Progenitor cell of endocrine pancreas (in vitro differentiated cells): Measurements from ENCODE around the gene CLPSL1. TPM values are rescaled to one million over a fixed set of nuclear protein-coding genes. Genes with fewer than 3 reads are reported as not detected.

Experiments
- DNase-seq: peaks from one replicate; pipeline ENCODE4 v3.0.0; 2021; ENCODE audit warnings: low spot score; ENCODE audit not compliant: unreplicated experiment
- H3K27ac Mint-ChIP-seq: 2 replicates; pipeline ENCODE4 v1.8.0; 2021; ENCODE audit warnings: mild to moderate bottlenecking, moderate library complexity, mixed read lengths
- H3K27me3 Mint-ChIP-seq: 2 replicates; pipeline ENCODE4 v1.8.0; 2021; ENCODE audit warnings: mixed read lengths
- H3K36me3 Mint-ChIP-seq: 2 replicates; pipeline ENCODE4 v1.8.0; 2022; ENCODE audit warnings: mixed read lengths; ENCODE audit not compliant: insufficient read depth
- H3K4me1 Mint-ChIP-seq: 2 replicates; pipeline ENCODE4 v1.8.0; 2021; ENCODE audit warnings: low read depth, mixed read lengths
- H3K4me3 Mint-ChIP-seq: 2 replicates; pipeline ENCODE4 v1.8.0; 2021; ENCODE audit warnings: low read depth, mild to moderate bottlenecking, moderate library complexity, mixed read lengths
- H3K9me3 Mint-ChIP-seq: 2 replicates; pipeline ENCODE4 v1.8.0; 2021; ENCODE audit warnings: low read depth, mixed read lengths
- CTCF ChIP-seq: fragments of 200-600 bp; sonication (generic); IDR thresholded peaks from one replicate; pipeline ENCODE4 v1.5.0; 2021; ENCODE audit warnings: antibody characterized with exemption, mild to moderate bottlenecking; ENCODE audit not compliant: unreplicated experiment
- total RNA-seq: library from RNA; stranded (reverse); gene quantifications from 2 replicates; pipeline ENCODE4 v1.2.1, GENCODE V29; 2021

CLPSL1 gene
- total RNA-seq, 1 donor from 2014 or later, result not detected

- no peak for TF ChIP-seq CTCF
- DNase-seq, result no peak
- Mint-ChIP-seq H3K9me3 (no peaks in the 10 kb centered on the region), H3K36me3 (no peaks in the 10 kb centered on the region), H3K4me1 (peaks cover 5% of the 10 kb centered on the region), H3K27ac (no peak overlapping the region), H3K27me3 (peaks cover 28% of the 10 kb centered on the region), H3K4me3 (no peak overlapping the region)
Measured at GRCh38 chr6:35784200-35784599, 3.4 kb downstream of the CLPSL1 start.

- no peak overlapping the region for H3K4me3 Mint-ChIP-seq
- TF ChIP-seq CTCF, result no peak
- no peak overlapping the region for H3K27ac Mint-ChIP-seq
- H3K9me3 Mint-ChIP-seq, result no peaks in the 10 kb centered on the region
- peaks cover 5% of the 10 kb centered on the region for H3K4me1 Mint-ChIP-seq
- DNase-seq, result no peak
- H3K36me3 Mint-ChIP-seq, result no peaks in the 10 kb centered on the region
- H3K27me3 Mint-ChIP-seq, result peaks cover 27% of the 10 kb centered on the region
Measured at GRCh38 chr6:35786272-35786671, 5.5 kb downstream of the CLPSL1 start.

GRCh38 chr6:35786810-35787209, 6.0 kb downstream of the CLPSL1 start:
- no peaks in the 10 kb centered on the region for H3K9me3 Mint-ChIP-seq
- no peak for TF ChIP-seq CTCF
- H3K4me3 Mint-ChIP-seq, result no peak overlapping the region
- no peak overlapping the region for H3K27ac Mint-ChIP-seq
- H3K4me1 Mint-ChIP-seq, result peaks cover 5% of the 10 kb centered on the region
- peaks cover 27% of the 10 kb centered on the region for H3K27me3 Mint-ChIP-seq
- no peak for DNase-seq
- no peaks in the 10 kb centered on the region for H3K36me3 Mint-ChIP-seq

- H3K9me3 Mint-ChIP-seq, result no peaks in the 10 kb centered on the region
- H3K4me1 Mint-ChIP-seq, result peaks cover 5% of the 10 kb centered on the region
- H3K27ac Mint-ChIP-seq, result no peak overlapping the region
- no peak for TF ChIP-seq CTCF
- H3K4me3 Mint-ChIP-seq, result no peak overlapping the region
- no peaks in the 10 kb centered on the region for H3K36me3 Mint-ChIP-seq
- no peak for DNase-seq
- peaks cover 27% of the 10 kb centered on the region for H3K27me3 Mint-ChIP-seq
Measured at GRCh38 chr6:35787266-35788218, 6.7 kb downstream of the CLPSL1 start.

- H3K4me3 Mint-ChIP-seq, result no peak overlapping the region
- peaks cover 34% of the 10 kb centered on the region for H3K27me3 Mint-ChIP-seq
- no peak for TF ChIP-seq CTCF
- peaks cover 5% of the 10 kb centered on the region for H3K4me1 Mint-ChIP-seq
- no peak overlapping the region for H3K27ac Mint-ChIP-seq
- no peaks in the 10 kb centered on the region for H3K9me3 Mint-ChIP-seq
- DNase-seq, result no peak
- no peaks in the 10 kb centered on the region for H3K36me3 Mint-ChIP-seq
Measured at GRCh38 chr6:35788423-35788982, 7.7 kb downstream of the CLPSL1 start.
